Germinal center (tissue), 1 donor: ENCODE measurements around the gene DLX4.

ENCODE experiments used
- DNase-seq: peaks from one replicate; pipeline ENCODE4 v3.0.0; 2012; ENCODE audit warnings: mixed read lengths, low spot score

The DLX4 gene

DNA sequence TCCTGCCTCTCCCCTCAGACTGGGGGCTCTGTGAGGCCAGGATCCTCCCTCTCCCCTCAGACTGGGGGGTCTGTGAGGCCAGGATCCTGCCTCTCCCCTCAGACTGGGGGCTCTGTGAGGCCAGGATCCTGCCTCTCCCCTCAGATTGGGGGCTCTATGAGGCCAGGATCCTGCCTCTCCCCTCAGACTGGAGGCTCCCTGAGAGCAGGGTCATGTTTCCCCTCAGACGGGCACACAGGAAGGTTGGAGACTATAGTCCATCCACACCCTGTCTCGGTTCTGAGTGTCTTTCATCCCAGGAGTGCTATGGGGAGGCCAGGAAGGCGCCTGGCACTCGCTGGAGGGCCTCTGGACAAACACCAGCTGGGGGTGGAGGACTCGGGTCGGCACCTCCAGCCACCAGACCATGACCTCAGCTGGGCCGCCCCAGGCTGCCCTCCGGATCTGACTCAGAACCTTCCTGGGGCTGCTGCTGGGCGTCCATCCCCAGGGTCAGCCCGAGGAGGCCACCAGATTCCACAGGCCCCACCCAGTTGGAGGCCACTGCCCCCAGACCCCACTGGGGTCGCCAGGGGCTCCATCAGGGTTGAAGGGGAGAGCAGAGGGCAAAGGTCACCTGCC, 21.9 kb upstream of the DLX4 start:
- no peak for DNase-seq

DNA sequence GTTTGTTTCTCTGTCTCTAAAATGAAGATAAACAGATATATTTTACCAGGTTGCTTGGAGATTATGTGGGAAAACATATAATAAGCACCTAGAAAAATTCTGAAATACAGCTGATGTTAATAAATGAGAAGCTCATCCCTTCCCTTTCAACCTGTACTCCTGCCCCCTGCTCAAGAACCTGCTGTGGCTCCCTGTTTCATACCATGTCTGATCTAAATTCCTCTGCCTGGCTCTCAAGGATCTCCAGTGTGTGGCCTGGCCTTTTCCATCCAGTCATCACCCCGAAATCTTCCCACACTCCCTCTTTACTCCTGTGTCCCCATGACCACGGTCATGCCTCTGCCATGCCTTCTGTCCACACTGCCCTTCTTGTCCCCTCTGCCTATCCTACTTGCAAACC, 19.4 kb upstream of the DLX4 start:
- DNase-seq, result no peak

DNA sequence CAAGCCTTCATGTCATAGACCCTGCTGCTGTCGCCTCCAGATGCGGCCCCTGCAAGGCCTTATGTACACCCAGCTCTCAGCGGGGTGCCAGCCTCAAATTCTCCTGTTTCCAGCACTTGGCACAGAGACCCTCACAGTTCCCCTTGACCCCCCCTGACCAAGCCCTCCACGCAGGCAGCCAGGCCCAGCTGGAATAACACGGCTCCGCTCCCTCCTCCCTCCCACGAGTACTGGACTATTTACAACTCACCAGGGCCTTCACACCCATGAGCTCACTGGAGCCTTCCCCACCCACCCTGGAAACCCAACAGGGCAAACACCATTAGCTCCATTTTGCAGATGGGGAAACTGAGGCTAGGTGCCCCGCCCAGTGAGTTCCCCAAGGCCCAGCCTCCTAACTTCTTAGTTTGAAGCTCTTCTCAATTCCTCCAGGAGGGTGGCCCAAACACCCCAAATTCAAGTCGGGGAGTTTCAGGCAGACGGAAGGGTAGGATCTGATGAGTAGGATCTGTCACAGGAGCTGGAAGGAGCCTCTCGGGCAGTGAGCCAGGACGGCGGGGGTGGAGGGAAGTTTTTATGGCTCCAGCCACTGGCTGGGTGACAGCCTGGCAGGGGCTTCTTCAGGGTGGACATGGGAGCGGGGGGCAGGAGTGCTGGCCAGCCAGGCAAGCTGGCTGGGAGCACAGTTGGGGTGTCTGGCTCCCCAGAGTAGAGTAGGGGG, 17.5 kb upstream of the DLX4 start:
- no peak for DNase-seq

DNA sequence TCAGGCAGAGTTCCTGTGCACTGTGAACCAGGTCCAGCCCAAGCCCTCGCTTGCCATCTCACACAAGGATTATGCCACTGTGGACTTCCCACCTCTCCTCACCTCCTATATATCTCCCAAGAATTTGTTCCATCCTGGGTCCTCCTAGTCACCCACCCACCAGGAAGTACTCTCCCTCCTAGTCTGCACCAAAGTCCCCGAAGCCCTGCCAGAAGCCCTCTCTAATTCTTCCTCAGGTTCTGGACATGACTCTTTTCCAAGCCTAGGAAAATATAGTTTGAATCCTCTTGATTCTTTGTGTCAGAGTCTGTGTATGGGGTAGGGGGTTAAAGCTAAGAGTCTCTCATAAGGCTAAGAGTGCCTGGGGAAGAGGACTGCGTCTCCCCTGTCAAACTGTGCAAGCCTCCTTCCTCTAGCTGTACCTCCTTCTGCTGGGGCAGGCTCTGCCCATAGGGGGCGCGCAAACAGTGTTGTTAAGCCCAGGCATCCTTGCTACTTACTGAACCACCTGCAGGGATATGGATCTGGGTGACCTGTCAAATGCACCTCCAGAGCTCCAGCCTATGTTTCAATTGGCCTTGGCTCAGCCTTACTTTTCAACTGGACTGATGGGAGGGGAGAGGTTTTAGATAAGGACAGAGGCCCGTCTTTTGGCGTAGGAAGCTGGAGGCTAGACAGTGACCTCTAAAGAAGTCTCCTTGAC, 16.6 kb upstream of the DLX4 start:
- peak; percentile 81 for DNase-seq

DNA sequence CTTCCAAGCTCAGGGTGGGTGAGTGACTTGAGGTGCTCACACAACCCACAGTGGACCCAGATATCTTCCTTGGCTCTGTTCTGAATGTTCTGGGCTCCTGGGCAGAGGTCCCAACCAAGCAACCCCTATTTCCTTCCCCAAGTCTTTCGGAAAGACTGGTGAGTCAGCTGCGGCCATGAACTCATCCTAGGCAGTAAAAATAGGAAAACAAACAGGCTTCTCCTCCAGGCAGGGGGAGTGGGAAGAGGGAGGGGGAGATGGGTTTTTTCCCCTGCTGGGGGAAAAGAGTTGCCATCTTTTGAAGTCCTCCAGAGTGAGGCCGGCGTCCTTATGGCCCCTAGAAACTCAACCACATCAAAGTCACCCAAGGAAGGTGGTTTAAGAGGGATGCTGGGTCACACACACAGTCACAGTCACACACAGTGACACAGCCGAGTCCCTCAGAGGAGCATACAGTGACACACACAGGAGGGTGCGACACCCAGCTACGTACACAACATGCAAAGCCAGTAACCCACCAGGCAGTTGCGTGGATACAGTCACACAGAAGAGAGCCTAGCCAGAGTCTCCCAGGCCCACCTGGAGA, 16.0 kb upstream of the DLX4 start:
- no peak for DNase-seq

DNA sequence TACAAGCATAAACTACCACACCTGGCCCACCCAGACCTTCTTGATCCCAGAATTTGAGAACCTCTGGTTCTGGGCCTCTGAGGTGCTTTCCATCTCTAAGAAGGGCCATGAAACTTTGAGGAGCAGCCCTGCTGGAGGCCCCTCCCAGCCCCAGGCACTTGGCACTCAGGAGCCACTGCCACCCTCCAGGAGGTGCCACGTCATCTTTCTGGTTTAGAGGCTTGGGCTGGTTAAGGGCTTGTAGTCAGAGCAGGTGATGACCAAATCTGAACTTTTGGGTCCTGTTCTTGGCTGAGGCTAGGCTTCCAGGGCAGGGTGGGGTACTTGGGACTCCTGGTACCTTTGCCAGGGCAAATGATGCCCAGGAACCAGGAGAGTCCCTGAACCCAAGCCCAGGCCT, 13.8 kb upstream of the DLX4 start:
- DNase-seq, result no peak

DNA sequence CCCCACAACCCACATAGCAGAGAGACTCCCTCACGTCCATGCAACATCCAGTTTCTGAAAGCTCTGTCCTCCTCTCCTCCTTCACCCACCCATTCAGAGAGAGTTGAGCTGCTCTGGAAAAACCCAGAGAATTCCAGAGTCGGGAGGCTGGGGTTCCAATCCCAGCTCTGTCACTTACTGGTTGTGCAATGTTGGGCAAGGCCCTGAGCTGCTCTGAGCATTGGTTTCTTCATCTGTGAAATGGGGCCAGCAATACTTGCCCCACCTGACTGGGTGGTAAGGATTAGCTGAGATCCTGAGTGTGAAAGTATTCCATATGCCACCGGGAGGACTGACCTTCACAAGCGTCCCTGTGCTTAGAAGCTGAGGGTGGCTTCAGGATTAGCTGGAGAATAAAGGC, 12.2 kb upstream of the DLX4 start:
- DNase-seq, result no peak

DNA sequence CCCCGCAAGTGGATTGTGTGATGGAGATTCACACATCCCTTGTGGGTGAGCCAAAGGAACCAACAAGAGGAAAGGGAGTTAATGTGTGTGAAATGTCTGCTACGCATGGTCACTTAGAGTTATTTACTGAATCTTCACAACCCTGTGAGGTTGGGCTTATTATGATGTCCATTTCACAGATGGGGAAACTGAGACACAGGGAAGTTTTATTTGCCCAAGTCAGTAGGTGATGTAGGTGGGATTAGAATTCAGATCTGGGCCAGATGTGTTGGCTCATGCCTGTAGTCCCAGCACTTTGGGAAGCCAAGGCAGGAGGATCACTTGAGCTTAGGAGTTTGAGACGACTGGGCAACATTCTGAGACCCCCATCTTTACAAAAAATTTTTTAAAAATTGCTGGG, 11.6 kb upstream of the DLX4 start:
- DNase-seq, result no peak

DNA sequence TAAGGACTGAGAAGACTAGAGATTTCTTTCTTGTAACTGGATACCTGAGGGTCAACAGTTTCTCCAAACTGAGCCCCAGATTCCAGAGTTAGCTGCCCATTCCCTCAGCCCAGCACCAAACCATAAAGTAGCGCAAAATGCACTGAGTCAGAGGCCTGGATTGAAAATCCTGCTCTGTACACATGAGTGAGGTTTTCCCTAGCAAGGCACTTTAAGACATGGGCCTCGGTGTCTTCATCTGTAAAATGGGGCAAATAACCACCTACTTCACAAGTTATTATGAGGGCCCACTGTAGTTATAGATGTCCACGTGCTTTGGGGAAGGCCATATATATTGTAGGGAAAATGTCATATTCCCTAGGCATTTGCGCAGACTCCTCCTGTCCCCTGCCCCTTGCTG, 10.3 kb upstream of the DLX4 start:
- no peak for DNase-seq

DNA sequence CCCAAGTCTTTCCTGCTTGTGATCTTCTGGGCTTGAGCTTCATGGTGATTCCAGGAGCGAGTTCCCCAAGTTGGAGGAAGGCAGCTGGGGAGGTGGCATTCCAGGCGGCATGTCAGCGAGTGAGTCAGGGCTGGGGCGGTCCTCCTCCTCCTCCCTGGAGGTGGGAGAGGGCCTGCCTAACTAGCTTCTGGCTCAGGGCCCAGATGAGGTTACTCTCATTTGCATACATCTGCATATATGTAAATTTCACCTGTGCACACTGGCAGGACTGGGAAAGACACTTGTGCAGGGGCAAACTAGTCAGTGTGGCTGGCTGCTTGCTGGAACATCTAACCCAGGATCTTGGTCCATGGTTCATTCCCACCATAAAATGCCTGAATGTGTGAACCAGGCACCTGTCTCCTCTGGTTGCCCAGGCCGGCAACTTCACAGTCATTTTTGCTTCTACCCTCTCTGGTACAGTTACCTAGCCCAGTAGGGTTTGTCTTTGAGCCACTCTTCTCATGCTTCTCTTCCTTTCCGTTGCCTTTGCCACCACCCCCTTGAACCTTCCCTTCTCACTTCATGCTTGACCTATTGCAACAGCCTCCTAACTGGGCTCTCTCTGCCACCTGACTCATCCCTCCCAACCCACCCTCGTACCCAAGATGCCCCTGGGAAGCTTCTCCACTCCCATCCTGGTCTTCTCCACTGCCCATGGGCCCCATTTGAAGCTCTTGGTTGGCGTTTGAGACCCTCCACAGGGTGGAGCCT, 9.6 kb upstream of the DLX4 start:
- no peak for DNase-seq

DNA sequence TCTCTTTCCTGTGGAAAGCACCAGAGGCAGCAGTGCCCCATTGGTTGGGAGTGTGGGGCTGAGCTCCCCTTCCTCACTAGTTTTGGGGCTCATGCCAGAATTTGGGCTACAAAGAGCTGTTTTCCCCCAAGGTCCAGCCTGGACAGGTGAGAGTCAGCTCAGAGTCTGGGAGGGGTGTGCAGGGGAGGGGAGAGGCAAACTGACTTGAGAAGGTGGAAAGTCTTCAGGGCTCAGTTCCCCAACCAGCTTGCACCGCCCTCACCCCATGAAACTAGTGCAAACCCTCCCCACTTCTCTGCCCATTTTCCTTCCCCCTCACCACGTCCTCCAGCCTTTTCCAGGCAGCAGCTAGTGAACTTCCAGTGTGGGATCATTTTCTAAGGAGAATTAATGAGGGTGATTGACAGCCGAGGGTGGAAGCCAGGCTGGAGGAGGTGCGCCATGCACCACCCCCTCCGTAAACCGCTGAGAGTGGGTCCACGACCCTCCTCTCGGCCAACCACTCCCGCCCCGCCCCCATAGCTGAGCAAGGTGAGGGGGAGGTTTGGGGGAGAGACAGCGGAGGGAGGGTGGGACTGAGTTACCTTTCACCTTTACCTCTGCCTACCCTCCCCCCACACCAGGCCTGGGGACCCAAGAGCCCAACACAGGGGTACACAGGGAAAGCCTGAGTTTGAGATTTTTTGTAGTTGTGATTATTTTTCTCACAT, 6.2 kb upstream of the DLX4 start:
- DNase-seq, result no peak

DNA sequence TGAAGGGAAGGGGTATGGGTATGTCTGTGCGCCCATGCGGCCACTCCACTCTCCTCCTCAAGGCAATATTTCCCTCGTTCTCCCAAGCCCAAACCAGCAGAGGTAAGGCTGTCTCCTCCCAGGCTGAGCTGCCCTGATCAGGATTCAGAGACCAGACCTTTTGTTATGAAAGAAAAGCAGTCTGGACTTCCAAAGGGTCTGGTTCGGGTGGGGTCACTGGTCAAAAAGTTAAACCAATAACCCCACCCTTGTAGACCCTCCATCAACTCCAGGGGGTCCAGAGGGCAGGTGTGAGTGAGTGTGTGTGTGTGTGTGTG, 5.7 kb upstream of the DLX4 start:
- DNase-seq, result no peak

DNA sequence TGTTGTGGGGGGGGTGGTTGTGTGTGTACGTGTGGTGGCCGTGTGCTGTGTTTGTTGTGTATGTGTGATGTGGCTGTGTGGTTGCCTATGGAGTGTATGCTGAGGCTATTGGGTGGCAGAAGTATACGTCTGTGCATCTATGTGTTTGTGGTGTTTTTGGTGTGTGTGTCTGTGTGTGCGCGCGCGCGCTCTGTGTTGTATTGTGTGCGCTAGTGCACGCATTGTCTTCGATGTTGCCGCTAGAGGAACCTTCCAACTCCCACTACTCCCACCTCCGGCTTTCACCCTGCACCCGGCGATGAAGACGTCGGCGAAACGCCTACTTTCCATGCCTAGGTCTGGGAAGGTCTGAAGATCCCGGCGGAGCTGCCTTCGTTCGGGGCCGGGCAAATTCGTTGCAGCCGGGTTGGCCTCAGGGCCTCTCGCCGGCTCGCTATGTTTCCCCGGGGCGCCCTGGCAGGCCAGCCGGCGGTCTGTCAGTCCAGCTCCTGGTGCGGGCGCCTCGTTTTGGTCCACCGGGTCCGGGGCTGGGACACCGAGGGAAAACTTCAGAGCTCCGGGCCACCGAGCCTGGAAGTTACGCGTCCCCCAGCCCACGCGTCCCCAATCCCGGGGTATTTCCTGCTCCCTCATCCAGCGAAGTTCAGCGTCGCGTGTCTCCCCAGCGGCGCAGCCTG, 5.2 kb upstream of the DLX4 start:
- DNase-seq, result no peak

DNA sequence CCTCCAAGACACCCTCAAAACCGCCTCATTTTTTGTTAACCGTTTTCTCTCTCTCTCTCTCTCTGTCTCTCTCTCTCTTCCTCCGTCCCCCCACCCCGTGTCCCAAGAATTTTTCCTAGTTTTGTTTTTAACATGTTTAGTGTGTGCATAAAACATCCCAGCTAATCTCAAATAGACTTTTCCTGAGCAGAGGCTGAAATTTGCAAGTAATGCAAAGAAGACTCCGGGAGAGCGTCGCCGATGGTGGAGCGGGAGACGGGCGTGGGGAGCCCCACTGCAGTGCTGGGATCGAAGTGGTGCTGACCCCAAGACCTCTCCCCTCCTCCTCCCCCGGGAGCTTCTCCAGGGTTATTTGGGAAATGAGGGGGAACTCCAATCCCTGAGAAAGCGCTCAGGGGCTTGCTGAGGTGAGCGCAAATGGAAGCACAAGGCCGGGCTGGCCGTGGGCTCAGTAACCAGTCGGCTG, 4.7 kb upstream of the DLX4 start:
- no peak for DNase-seq

DNA sequence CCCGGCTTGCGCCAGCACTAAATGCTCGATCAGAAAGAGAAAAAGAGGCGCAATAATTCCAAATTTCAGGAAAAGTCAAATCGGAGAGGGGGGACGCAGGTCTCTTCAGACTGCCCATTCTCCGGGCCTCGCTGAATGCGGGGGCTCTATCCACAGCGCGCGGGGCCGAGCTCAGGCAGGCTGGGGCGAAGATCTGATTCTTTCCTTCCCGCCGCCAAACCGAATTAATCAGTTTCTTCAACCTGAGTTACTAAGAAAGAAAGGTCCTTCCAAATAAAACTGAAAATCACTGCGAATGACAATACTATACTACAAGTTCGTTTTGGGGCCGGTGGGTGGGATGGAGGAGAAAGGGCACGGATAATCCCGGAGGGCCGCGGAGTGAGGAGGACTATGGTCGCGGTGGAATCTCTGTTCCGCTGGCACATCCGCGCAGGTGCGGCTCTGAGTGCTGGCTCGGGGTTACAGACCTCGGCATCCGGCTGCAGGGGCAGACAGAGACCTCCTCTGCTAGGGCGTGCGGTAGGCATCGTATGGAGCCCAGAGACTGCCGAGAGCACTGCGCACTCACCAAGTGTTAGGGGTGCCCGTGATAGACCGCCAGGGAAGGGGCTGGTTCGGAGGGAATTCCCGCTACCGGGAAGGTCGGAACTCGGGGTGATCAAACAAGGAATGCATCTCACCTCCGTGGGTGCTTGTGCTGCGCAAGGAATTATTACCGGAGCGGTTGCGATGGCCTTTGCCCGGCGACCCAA, 4.0 kb upstream of the DLX4 start:
- DNase-seq, result no peak

DNA sequence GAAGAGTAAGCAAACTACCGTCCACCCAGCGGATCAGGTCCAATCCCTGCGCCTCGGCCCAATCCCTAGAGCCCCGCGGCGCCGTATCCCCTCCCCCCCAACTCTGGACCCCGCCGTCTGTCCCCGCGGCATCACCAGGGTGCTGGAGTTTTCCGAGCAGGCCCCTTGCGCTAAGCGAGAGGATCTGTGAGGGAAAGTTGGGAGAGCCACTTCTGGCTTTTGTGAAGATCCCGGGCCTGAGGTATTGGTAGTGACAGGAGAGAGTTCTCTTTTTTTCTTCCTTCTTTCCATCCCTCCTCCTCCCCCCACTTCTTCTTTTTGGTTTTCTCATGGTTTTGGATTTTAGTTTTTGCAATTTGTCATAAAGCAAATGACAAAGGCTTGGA, 3.5 kb upstream of the DLX4 start:
- DNase-seq, result no peak

DNA sequence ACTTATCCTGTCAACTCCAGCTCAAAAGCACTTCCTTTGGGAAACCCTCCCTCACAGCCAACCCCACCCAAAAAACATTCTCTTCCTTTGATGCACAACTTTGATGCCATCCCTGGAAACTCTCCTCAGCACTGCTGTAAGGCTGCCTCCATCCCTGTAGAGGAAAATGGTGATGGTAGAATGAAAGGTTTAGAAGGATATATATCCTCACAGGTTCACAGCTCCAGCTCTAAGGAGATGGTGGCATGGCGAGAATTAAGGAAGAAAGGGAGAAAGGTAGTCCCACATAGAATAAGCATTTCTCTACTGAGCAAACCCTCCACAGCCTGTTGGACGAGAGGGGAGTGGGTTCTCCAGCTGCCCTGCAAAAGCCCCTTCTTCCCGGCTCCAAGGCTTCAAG, 2.2 kb upstream of the DLX4 start:
- no peak for DNase-seq

DNA sequence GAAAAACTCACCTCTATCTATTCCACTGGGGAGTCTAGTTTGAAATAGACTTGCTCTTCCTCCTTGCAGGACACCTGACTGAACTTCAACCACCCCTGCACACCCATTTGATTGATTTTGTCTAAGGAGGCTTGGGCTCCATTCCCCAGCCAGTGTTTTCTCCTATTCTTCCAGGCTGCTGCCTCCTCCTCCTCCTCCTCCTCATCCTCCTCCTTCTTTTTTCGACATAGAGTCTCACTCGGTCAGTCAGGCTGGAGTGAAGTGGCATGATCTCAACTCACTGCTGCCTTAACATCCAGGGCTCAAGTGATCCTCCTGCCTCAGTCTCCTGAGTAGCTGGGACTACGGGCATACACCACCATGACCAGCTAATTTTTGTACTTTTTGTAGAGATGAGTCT, 1.8 kb upstream of the DLX4 start:
- DNase-seq, result no peak

DNA sequence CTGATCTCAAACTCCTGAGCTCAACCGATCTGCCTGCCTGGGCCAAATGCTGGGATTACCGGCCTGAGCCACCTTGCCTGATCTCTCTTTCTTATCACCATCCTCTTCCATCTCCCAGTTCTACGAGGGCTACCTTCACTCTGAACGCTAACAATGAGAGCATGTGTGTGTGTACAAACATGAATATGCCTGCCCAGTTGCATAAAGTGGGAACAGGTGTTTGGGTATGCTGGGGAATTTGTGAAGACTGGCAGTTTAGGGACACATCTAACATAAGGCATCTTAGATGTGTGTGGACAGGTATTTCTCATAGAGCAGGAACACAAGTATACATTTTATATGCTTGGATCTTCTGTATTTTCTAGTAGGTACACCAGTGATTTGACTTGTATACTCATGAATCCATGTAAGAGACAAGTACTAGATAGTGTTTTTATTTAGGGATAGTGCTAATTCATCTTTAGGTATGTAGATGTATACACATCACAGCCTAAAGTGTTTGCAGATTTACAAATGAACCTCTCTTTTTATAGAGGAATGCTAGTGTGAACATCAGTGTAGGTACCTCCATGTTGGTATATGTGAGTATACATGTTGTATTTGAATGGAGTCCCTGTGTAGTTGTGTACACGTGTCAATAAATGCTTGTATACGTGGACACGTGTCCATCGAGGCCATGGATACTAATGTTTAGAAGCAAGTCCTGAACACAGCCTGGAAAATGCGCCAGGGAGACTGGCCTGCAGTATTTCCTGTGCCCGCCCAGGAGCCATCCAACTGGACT, 1.2 kb upstream of the DLX4 start:
- DNase-seq, result no peak
